Small intestine (tissue), 7 donors: Measurements from ENCODE around the gene PGLYRP1. TPM values are rescaled to one million over a fixed set of nuclear protein-coding genes. Genes with fewer than 3 reads are reported as not detected.
A peak's percentile ranks its signal among the peaks of the same experiment; 100 is the strongest.

ENCODE experiments used
- DNase-seq, 2 donors: peaks; one replicate each; pipeline versions ENCODE4 v3.0.0 to v3.0.0-alpha.2; 2013
- FAIRE-seq: peaks from 2 replicates; lab custom pipeline; 2012; peaks lifted over from hg19 to GRCh38; lab: Jason Lieb, UNC
- H3K27ac ChIP-seq, 3 donors: one replicate each; pipeline ENCODE4 v1.5.1; 2013; ENCODE audit warnings: low read length in 2 of 3, mild to moderate bottlenecking in 2 of 3, control low read depth in 1 of 3, inconsistent platforms in 1 of 3, low read depth in 1 of 3, moderate library complexity in 1 of 3
- H3K27me3 ChIP-seq, 3 donors: one replicate each; pipeline ENCODE4 v1.6.1; 2013; ENCODE audit warnings: low read length in 3 of 3, inconsistent platforms in 1 of 3; ENCODE audit not compliant: control insufficient read depth in 3 of 3, insufficient read depth in 3 of 3
- H3K36me3 ChIP-seq, 3 donors: one replicate each; pipeline ENCODE4 v1.6.1; 2013; ENCODE audit warnings: low read length in 3 of 3, inconsistent platforms in 1 of 3, low read depth in 1 of 3, mild to moderate bottlenecking in 1 of 3, moderate library complexity in 1 of 3; ENCODE audit not compliant: control insufficient read depth in 3 of 3, insufficient read depth in 2 of 3
- H3K4me1 ChIP-seq, 3 donors: one replicate each; pipeline ENCODE4 v1.6.1; 2013; ENCODE audit warnings: low read length in 2 of 3, inconsistent platforms in 1 of 3, low read depth in 1 of 3, mild to moderate bottlenecking in 1 of 3, moderate library complexity in 1 of 3; ENCODE audit not compliant: control insufficient read depth in 3 of 3, insufficient read depth in 2 of 3
- H3K4me3 ChIP-seq, 3 donors: one replicate each; pipeline ENCODE4 v1.5.1; 2013; ENCODE audit warnings: low read length in 3 of 3, control low read depth in 1 of 3, inconsistent platforms in 1 of 3, low read depth in 1 of 3, mild to moderate bottlenecking in 1 of 3, moderate library complexity in 1 of 3
- H3K9me3 ChIP-seq, 2 donors: one replicate each; pipeline ENCODE4 v1.6.1; 2013; ENCODE audit warnings: low read depth in 1 of 2, low read length in 1 of 2; ENCODE audit not compliant: control insufficient read depth in 2 of 2, insufficient read depth in 1 of 2
- WGBS, 3 donors: extraction: QIAGEN DNeasy Blood & Tissue Kit; methylation state at CpG; one replicate each; pipeline ENCODE4 v1.1.7; 2013; 5-methylcytosine and 5-hydroxymethylcytosine counted together
- polyA plus RNA-seq, 4 donors: library from polyadenylated mRNA; stranded (reverse) in 3 of 4; unstranded in 1 of 4; fragments of 200-250 nt in 3 of 4; fragments of 120-200 nt in 1 of 4; gene quantifications; one replicate each; pipeline versions ENCODE4 v1.2.1 to v1.2.3, GENCODE V29; 2013
- donor health status: healthy with polysubstance abuse.
- donor health status: control.
- donor health status: control.
- donor health status: Bipolar disorder and iron deficiency.
- donor health status: healthy.

Gene PGLYRP1
- polyA plus RNA-seq, 4 donors, result 0.41 TPM; not detected in 3

DNA sequence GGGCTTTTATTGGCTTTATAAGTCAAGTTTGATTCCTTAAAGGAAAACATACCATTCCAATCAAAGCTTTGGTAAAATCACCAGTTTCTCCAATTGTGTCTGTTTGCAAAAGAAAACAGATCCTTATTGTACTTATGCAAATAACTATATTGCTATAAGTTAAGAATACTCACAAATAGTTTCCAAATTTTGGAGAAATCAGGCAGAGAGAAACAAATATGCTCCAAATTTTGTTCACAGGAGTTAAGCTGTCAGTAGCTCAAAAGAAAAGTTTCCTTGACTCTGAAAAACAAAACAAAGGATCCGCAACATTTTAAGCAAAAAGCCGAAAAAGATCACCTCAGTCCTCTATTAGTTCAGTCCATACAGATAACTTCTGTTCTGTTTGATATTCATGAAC is 37.2 kb upstream of the PGLYRP1 start:
- H3K36me3 ChIP-seq, result no peaks in the 10 kb centered on the region
- DNase-seq (no peak), FAIRE-seq (no peak)
- peaks cover 0 to 3% of the 10 kb centered on the region in 2 donors for H3K9me3 ChIP-seq
- H3K4me3 ChIP-seq, result no peak overlapping the region
- H3K27ac ChIP-seq, result no peak overlapping the region
- H3K4me1 ChIP-seq, result no peaks in the 10 kb centered on the region
- 93 to 99% (median 94%) methylated on average over 2 of the region's 2 CpGs for WGBS, 3 donors
- H3K27me3 ChIP-seq, result peaks cover 0 to under 1% (median 0%) of the 10 kb centered on the region in 3 donors

DNA sequence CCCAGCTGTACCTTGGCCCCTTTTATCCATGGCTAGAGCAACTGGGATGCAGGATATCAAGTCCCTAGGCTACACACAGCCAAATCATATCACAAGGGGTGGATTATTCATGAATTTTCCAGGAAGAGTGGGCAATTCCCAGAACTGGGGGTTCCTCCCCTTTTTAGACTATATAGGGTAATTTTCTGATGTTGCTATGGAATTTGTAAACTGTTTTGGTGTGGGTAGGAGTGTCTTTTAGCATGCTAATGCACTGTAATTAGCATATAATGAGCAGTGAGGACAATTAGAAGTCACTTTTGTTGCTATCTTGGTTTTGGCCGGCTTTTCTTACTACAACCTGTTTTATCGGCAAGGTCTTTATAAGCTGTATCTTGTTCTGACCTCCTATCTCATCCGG is 35.9 kb upstream of the PGLYRP1 start:
- H3K27ac ChIP-seq, result no peak overlapping the region
- no peaks in the 10 kb centered on the region for H3K36me3 ChIP-seq
- no peak overlapping the region for H3K4me3 ChIP-seq
- 93 to 95% (median 95%) methylated on average over 3 of the region's 3 CpGs for WGBS, 3 donors
- FAIRE-seq, result no peak
- DNase-seq, result no peak
- peaks cover 0 to 2% (median 0%) of the 10 kb centered on the region in 3 donors for H3K27me3 ChIP-seq
- peaks cover 0 to 3% of the 10 kb centered on the region in 2 donors for H3K9me3 ChIP-seq
- no peaks in the 10 kb centered on the region for H3K4me1 ChIP-seq

DNA sequence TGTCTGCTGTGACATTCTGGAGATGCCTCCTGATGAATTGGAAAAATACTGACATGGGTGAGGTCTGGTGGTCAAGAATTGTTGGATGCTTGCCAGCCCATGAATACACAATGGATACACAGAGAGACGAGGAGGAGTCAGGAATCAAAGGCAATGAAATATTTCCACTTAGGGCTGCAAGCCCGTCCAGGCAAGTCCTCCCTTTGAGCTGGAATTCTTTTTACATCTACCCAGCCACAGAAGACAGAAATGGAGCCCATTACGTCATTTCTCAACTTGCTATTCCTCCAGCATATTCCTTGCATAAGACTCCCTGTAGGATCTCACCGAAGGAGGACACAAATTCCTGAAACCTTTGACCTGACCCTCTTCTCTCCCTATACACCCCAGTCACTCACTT is 33.7 kb upstream of the PGLYRP1 start:
- DNase-seq (no peak), FAIRE-seq (no peak)
- peaks cover 0 to 3% of the 10 kb centered on the region in 2 donors for H3K9me3 ChIP-seq
- H3K4me3 ChIP-seq, result no peak overlapping the region
- no peak overlapping the region for H3K27ac ChIP-seq
- WGBS, 3 donors, result 51 to 65% (median 64%) methylated on average over 4 of the region's 4 CpGs
- H3K4me1 ChIP-seq, result no peaks in the 10 kb centered on the region
- H3K27me3 ChIP-seq, result peaks cover 0 to 2% (median 0%) of the 10 kb centered on the region in 3 donors
- H3K36me3 ChIP-seq, result no peaks in the 10 kb centered on the region

DNA sequence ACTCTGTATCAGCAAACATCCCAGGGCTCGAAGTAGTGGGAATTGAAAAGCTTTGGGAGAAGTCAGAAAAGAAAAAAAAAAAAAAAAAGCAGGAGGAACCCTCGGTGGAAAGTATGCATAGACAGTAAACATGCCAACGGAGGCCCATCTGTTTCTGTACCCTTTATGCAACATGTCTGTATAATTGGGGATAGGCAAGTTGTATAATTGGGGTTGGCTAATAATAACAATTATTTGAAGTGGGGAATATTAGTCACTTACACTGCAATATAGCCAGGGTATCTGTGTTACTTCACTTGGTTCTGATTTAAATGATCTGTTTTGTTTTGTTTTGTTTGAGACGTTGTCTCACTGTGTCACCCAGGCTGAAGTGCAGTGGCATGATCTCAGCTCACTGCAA is 30.0 kb upstream of the PGLYRP1 start:
- Histone ChIP-seq H3K36me3 (no peaks in the 10 kb centered on the region), H3K27ac (no peak overlapping the region), H3K4me1 (no peaks in the 10 kb centered on the region), H3K9me3 (peaks cover 0 to 2% of the 10 kb centered on the region in 2 donors), H3K27me3 (peaks cover 0 to 2% (median 0%) of the 10 kb centered on the region in 3 donors), H3K4me3 (no peak overlapping the region)
- FAIRE-seq (no peak), DNase-seq (no peak)
- 51 to 57% (median 53%) methylated on average over 4 of the region's 4 CpGs for WGBS, 3 donors

DNA sequence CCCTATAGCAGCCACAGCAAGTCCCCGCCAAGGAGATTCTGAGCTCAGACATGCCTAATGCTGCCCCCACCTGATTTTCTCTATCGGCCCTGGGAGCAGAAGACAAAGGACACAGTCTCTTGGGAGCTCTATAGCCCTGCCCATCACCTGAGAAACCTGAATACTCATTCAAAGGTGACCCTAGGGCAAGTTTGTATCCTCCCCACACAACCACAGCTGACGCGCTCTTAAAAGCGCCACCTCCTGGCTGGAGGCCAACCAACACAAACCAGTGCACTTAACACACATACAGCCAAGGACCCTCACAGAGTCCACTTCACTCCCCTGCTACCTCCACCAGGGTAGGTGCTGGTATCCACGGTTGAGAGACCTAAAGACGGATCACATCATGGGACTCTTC is 26.7 kb upstream of the PGLYRP1 start:
- H3K4me1 ChIP-seq, result no peaks in the 10 kb centered on the region
- no peaks in the 10 kb centered on the region for H3K36me3 ChIP-seq
- DNase-seq (no peak), FAIRE-seq (no peak)
- H3K27me3 ChIP-seq, result no peaks in the 10 kb centered on the region
- H3K4me3 ChIP-seq, result no peak overlapping the region
- no peak overlapping the region for H3K27ac ChIP-seq
- WGBS, 3 donors, result 39 to 49% (median 48%) methylated on average over 7 of the region's 7 CpGs
- H3K9me3 ChIP-seq, result peaks cover 0 to 2% of the 10 kb centered on the region in 2 donors

DNA sequence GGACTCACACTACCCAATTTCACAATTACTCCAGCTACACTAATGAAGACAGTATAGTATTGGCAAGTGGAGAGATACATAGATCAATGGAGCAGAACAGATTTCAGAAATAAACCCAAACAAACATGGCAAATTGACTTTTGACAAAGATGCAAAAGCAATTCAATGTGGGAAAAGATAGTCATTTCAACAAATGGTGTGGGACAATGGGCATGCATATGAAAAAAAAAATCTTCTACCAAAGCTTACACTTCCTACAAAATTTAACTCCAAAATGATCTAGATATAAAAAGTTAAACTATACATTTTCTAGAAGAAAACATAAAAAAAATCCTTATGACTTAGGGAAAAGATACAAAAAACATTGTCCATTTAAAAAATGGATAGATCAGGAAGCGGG is 20.7 kb upstream of the PGLYRP1 start:
- WGBS, 3 donors, result 85 to 94% (median 92%) methylated on average over 1 of the region's 1 CpG
- H3K27me3 ChIP-seq, result peaks cover 0 to 15% (median 12%) of the 10 kb centered on the region in 3 donors
- H3K4me1 ChIP-seq, result peaks cover 0 to 30% (median 0%) of the 10 kb centered on the region in 3 donors
- H3K4me3 ChIP-seq, result no peak overlapping the region
- no peak for FAIRE-seq
- DNase-seq, result no peak
- no peak overlapping the region for H3K27ac ChIP-seq
- no peaks in the 10 kb centered on the region for H3K9me3 ChIP-seq
- no peaks in the 10 kb centered on the region for H3K36me3 ChIP-seq

DNA sequence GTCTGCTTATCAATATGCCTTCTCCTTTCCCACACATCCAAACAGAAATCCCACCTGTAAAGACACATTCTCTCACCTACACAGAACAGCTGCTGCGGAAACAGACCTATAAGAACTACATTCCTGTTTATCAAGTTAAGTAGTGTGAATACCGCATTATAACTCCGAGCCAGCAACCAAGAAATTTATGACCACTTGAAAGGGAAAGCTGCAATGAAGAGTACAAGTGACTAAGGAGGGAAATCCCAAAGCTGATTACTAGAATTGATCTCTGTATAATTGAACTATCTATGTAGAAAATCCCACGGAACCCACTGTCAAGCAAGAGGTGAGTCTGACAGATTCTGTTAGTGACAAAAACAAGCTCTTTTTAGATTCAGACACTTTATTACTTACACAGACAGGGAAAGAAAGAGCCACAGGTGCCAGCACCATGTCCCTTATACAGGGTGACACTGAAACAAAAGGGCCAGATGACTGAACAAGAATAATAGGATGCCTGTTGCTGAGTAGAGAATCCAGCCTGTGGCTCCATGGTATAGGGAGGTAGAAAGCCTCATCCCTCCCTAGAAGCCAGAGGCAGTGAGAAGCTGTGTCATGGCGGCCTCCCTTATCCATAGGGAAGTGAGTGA is 19.5 kb upstream of the PGLYRP1 start:
- Histone ChIP-seq H3K9me3 (peaks cover 0 to 4% of the 10 kb centered on the region in 2 donors), H3K27ac (no peak overlapping the region), H3K4me1 (peaks cover 0 to 30% (median 0%) of the 10 kb centered on the region in 3 donors), H3K4me3 (no peak overlapping the region), H3K36me3 (no peaks in the 10 kb centered on the region), H3K27me3 (peaks cover 0 to 16% (median 12%) of the 10 kb centered on the region in 3 donors)
- DNase-seq (peak; percentile 25 to 48), FAIRE-seq (no peak)
- 28 to 67% (median 32%) methylated on average over 5 of the region's 5 CpGs for WGBS, 3 donors

DNA sequence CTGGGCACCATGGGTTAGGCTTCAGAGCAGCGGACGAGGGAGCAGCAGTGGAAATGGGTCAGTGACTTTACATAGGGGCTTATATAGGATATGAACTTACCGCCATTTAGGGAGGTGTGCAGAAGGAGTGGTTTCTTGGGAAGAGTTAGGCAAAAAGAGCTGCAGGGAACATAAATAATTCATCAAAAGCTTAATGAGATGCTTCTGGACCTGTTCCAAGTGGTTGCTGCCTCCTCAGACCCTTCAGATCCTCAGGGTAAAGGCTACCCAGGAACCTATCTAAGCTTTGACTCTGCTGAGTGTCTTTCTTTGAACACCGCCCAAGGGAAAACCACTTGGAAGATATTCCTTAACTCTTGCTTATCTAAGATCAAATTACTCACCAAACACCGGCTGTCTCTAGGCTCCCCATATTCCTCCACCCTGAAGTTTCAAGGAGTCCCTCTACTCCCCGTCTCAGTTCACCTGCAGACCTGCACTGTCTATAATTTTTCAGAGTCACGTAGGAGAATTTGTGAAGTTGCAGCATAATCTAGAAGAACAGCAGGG is 18.2 kb upstream of the PGLYRP1 start, which contains the start of gene IGFL4:
Gene IGFL4 (minus strand): TSS at position 51 of the 549 bp plus-strand sequence. CDS start 40 bp downstream, at position 11.
- Histone ChIP-seq H3K9me3 (peaks cover 0 to 6% of the 10 kb centered on the region in 2 donors), H3K36me3 (no peaks in the 10 kb centered on the region), H3K27me3 (peaks cover 0 to 17% (median 12%) of the 10 kb centered on the region in 3 donors), H3K4me1 (peaks cover 0 to 30% (median 0%) of the 10 kb centered on the region in 3 donors), H3K27ac (no peak within 1 kb of the TSS), H3K4me3 (no peak within 1 kb of the TSS)
- peak; percentile 49 to 51 for DNase-seq
- WGBS, 3 donors, result 17 to 51% (median 31%) methylated on average over 7 of the region's 7 CpGs
- FAIRE-seq, result no peak
